ENCODE data around the gene SIL1. TPM values are rescaled to one million over a fixed set of nuclear protein-coding genes. Genes with fewer than 3 reads are reported as not detected.
"Not testable (repeated sequence)": the region's sequence is repeated elsewhere in the genome, so short reads cannot be mapped to it uniquely, and the experiment has no call there.

SIL1 gene
- total RNA-seq, 1 experiment from 2014 or later, result 22.0 TPM

GRCh38 chr5:138922494-138922893 is 275.7 kb downstream of the SIL1 start:
- TF ChIP-seq EZH2 (IDR thresholded peaks at IDR 0.05; ENCODE audit: borderline replicate concordance, low read depth, low read length, poor library complexity, severe bottlenecking), result no peak
- TF ChIP-seq, protein P1, sequence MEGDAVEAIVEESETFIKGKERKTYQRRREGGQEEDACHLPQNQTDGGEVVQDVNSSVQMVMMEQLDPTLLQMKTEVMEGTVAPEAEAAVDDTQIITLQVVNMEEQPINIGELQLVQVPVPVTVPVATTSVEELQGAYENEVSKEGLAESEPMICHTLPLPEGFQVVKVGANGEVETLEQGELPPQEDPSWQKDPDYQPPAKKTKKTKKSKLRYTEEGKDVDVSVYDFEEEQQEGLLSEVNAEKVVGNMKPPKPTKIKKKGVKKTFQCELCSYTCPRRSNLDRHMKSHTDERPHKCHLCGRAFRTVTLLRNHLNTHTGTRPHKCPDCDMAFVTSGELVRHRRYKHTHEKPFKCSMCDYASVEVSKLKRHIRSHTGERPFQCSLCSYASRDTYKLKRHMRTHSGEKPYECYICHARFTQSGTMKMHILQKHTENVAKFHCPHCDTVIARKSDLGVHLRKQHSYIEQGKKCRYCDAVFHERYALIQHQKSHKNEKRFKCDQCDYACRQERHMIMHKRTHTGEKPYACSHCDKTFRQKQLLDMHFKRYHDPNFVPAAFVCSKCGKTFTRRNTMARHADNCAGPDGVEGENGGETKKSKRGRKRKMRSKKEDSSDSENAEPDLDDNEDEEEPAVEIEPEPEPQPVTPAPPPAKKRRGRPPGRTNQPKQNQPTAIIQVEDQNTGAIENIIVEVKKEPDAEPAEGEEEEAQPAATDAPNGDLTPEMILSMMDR (conservative IDR thresholded peaks at IDR 0.05; ENCODE audit: low read depth, low read length), result no peak
- H3K36me3 ChIP-seq (ENCODE audit: insufficient read depth, low read length, poor library complexity, severe bottlenecking), result peaks cover 24% of the 10 kb centered on the region
- CTCF ChIA-PET, result no interaction called here
- H3K27ac ChIP-seq (ENCODE audit: low read depth, low read length, poor library complexity, severe bottlenecking), result no peak overlapping the region
- H3K9me3 ChIP-seq (ENCODE audit: low read depth, low read length, poor library complexity, severe bottlenecking), result no peaks in the 10 kb centered on the region
- H3K27me3 ChIP-seq (replicated peaks; ENCODE audit: insufficient read depth, low read depth, low read length, poor library complexity), result no peaks in the 10 kb centered on the region
- H3K4me1 ChIP-seq (ENCODE audit: insufficient read depth, low read length, poor library complexity, severe bottlenecking), result no peaks in the 10 kb centered on the region
- no peak overlapping the region for H3K4me3 ChIP-seq (ENCODE audit: low read depth, low read length, poor library complexity, severe bottlenecking)
- no TSS peak for BruUV-seq (replicated peaks)
- POLR2A ChIA-PET (ENCODE audit: low non-redundant PET), result no interaction called here
- no peak for DNase-seq (ENCODE audit: low spot score)
- intact Hi-C loops (cut with micrococcal nuclease; ENCODE audit: unreplicated experiment), result no loop called here

DNA sequence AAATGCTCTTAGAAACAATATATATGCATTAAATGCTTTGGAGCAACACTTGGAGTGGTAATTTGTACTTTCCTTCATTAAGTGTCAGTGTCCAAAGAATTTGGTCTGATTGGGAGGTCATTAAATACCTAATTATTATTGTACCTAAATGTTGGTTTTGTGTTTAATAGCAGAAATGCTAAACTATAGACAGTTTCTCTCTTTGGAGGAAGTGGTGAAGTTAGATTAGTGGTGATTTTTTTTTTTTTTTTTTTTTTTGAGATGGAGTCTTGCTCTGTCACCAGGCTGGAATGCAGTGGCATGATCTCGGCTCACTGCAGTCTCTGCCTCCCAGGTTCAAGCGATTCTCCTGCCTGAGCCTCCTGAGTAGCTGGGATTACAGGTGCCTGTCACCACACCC is 276.8 kb downstream of the SIL1 start:
- POLR2A ChIA-PET (ENCODE audit: low non-redundant PET); H3K27ac ChIP-seq (ENCODE audit: low read depth, low read length, poor library complexity, severe bottlenecking); CTCF ChIA-PET; DNase-seq (ENCODE audit: low spot score); BruUV-seq (replicated peaks); H3K27me3 ChIP-seq (replicated peaks; ENCODE audit: insufficient read depth, low read depth, low read length, poor library complexity); H3K9me3 ChIP-seq (ENCODE audit: low read depth, low read length, poor library complexity, severe bottlenecking); H3K4me1 ChIP-seq (ENCODE audit: insufficient read depth, low read length, poor library complexity, severe bottlenecking); H3K4me3 ChIP-seq (ENCODE audit: low read depth, low read length, poor library complexity, severe bottlenecking); intact Hi-C loops (cut with micrococcal nuclease; ENCODE audit: unreplicated experiment): not testable (repeated sequence)
- H3K36me3 ChIP-seq (ENCODE audit: insufficient read depth, low read length, poor library complexity, severe bottlenecking), result peaks cover 19% of the 10 kb centered on the region

- no TSS peak for BruUV-seq (replicated peaks)
- Histone ChIP-seq H3K9me3 (ENCODE audit: low read depth, low read length, poor library complexity, severe bottlenecking) (no peaks in the 10 kb centered on the region), H3K27ac (ENCODE audit: low read depth, low read length, poor library complexity, severe bottlenecking) (no peak overlapping the region), H3K36me3 (ENCODE audit: insufficient read depth, low read length, poor library complexity, severe bottlenecking) (peaks cover 11% of the 10 kb centered on the region), H3K4me3 (ENCODE audit: low read depth, low read length, poor library complexity, severe bottlenecking) (no peak overlapping the region), H3K4me1 (ENCODE audit: insufficient read depth, low read length, poor library complexity, severe bottlenecking) (no peaks in the 10 kb centered on the region), H3K27me3 (replicated peaks; ENCODE audit: insufficient read depth, low read depth, low read length, poor library complexity) (no peaks in the 10 kb centered on the region)
- DNase-seq (ENCODE audit: low spot score), result no peak
- ChIA-PET CTCF (no interaction called here), POLR2A (ENCODE audit: low non-redundant PET) (no interaction called here)
- intact Hi-C loops (cut with micrococcal nuclease; ENCODE audit: unreplicated experiment), result no loop called here
- TF ChIP-seq, protein P1 (conservative IDR thresholded peaks at IDR 0.05; ENCODE audit: low read depth, low read length), result no peak
- no peak for TF ChIP-seq EZH2 (IDR thresholded peaks at IDR 0.05; ENCODE audit: borderline replicate concordance, low read depth, low read length, poor library complexity, severe bottlenecking)
Observed at GRCh38 chr5:138920181-138920580, 278.0 kb downstream of the SIL1 start.

- Histone ChIP-seq H3K4me3 (ENCODE audit: low read depth, low read length, poor library complexity, severe bottlenecking) (no peak overlapping the region), H3K4me1 (ENCODE audit: insufficient read depth, low read length, poor library complexity, severe bottlenecking) (no peaks in the 10 kb centered on the region), H3K27ac (ENCODE audit: low read depth, low read length, poor library complexity, severe bottlenecking) (no peak overlapping the region), H3K9me3 (ENCODE audit: low read depth, low read length, poor library complexity, severe bottlenecking) (no peaks in the 10 kb centered on the region), H3K36me3 (ENCODE audit: insufficient read depth, low read length, poor library complexity, severe bottlenecking) (no peaks in the 10 kb centered on the region), H3K27me3 (replicated peaks; ENCODE audit: insufficient read depth, low read depth, low read length, poor library complexity) (no peaks in the 10 kb centered on the region)
- intact Hi-C loops (cut with micrococcal nuclease; ENCODE audit: unreplicated experiment), result no loop called here
- ChIA-PET CTCF (no interaction called here), POLR2A (ENCODE audit: low non-redundant PET) (no interaction called here)
- no peak for DNase-seq (ENCODE audit: low spot score)
- no peak for TF ChIP-seq EZH2 (IDR thresholded peaks at IDR 0.05; ENCODE audit: borderline replicate concordance, low read depth, low read length, poor library complexity, severe bottlenecking)
- TF ChIP-seq, protein P1 (conservative IDR thresholded peaks at IDR 0.05; ENCODE audit: low read depth, low read length), result no peak
- no TSS peak for BruUV-seq (replicated peaks)
Observed at GRCh38 chr5:138918686-138919085, 279.5 kb downstream of the SIL1 start.
